Spleen (tissue), 7 donors: Measurements from ENCODE around the gene SHISA4.

Experiments used
- POLR2A ChIP-seq, 3 donors: fragments of 450-650 bp; IDR thresholded peaks; one replicate each; pipeline ENCODE4 v1.5.1; 2017; ENCODE audit warnings: antibody characterized with exemption in 3 of 3, mild to moderate bottlenecking in 1 of 3
- POLR2AphosphoS5 ChIP-seq, 3 donors: sonication (generic); formaldehyde crosslinking; IDR thresholded peaks; one replicate each; pipeline ENCODE4 v1.5.1; 2017; ENCODE audit warnings: antibody characterized with exemption in 3 of 3
- TF ChIP-seq, protein P1 (sequence below), 11 experiments: fragments of 200-600 bp in 7 of 11; fragments of 450-650 bp in 4 of 11; sonication (generic) in 4 of 11; IDR thresholded peaks in 8 of 11; conservative IDR thresholded peaks in 3 of 11; 1 replicate in 7 of 11; 2 replicates in 4 of 11; pipeline versions ENCODE4 v1.4.0 to v1.8.0; 2016 to 2021; ENCODE audit warnings: antibody characterized with exemption in 11 of 11, inconsistent platforms in 4 of 11, mild to moderate bottlenecking in 1 of 11
- donor health status: DM: no; HTN: no; CAD: no; lungs with moderate emphysema.
- donor health status: DM: no; HTN: no; CAD: no.
- donor health status: DM: no; HTN: no; CAD: no.

DNA sequence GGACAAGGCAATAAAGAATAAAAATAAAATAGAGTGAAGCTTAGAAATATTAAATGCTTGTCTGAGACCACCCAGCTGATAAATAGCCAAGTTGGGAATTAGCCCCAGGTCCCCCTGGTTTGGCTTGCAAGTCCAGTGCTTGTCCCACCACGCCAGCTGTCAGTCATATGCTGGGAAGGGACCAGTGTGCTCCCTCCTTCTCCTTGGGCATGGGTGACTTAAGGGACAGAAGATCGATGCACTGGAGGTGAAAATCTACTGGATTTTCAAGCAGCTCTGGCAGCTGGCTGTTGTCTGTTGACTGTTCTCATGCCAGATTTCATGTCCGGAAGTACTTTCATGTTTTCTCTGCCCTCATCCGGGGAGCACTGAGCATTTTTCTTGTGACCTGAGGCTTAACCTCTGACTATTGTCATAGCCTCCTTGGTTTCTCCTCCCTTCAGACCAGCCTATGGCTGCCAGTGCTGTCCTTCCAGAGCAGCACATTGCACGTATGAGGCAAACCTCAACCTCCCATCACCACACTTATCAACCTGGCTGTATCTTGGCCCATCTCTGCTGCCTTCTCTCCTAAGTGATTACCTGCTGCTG, 45.2 kb downstream of the SHISA4 start:
- TF ChIP-seq POLR2A (IDR thresholded peaks at IDR 0.05) (no peak), POLR2AphosphoS5 (IDR thresholded peaks at IDR 0.05) (no peak)
- TF ChIP-seq, protein P1, sequence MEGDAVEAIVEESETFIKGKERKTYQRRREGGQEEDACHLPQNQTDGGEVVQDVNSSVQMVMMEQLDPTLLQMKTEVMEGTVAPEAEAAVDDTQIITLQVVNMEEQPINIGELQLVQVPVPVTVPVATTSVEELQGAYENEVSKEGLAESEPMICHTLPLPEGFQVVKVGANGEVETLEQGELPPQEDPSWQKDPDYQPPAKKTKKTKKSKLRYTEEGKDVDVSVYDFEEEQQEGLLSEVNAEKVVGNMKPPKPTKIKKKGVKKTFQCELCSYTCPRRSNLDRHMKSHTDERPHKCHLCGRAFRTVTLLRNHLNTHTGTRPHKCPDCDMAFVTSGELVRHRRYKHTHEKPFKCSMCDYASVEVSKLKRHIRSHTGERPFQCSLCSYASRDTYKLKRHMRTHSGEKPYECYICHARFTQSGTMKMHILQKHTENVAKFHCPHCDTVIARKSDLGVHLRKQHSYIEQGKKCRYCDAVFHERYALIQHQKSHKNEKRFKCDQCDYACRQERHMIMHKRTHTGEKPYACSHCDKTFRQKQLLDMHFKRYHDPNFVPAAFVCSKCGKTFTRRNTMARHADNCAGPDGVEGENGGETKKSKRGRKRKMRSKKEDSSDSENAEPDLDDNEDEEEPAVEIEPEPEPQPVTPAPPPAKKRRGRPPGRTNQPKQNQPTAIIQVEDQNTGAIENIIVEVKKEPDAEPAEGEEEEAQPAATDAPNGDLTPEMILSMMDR (IDR thresholded peaks at IDR 0.05 in 8 of 11, conservative IDR thresholded peaks at IDR 0.05 in 3 of 11): no peak
